ENCODE results near the gene ISCA1. TPM values are rescaled to one million over a fixed set of nuclear protein-coding genes. Genes with fewer than 3 reads are reported as not detected.

Gene ISCA1
- total and polyA plus RNA-seq, 3 donors from 2014 or later = 40.9 to 66.2 (median 48.3) TPM

- no peak overlapping the region for H3K27ac ChIP-seq
- no peak for DNase-seq
- no peaks in the 10 kb centered on the region for H3K27me3 ChIP-seq
- H3K4me1 ChIP-seq = no peaks in the 10 kb centered on the region
- intact Hi-C loops (cut with DNase I; ENCODE audit: low total_unique reads) = no loop called here
- no peak for TF ChIP-seq POLR2A (IDR thresholded peaks at IDR 0.05)
- TF ChIP-seq CTCF (IDR thresholded peaks at IDR 0.05) = no peak
- H3K36me3 ChIP-seq (ENCODE audit: low read depth, missing control alignments) = no peaks in the 10 kb centered on the region
- no peaks in the 10 kb centered on the region for H3K9me3 ChIP-seq
- H3K4me3 ChIP-seq = no peak overlapping the region
Observed at GRCh38 chr9:86250123-86250522, 32.2 kb downstream of the ISCA1 start.

GRCh38 chr9:86248746-86249145, 33.6 kb downstream of the ISCA1 start:
- WGBS, 2 donors = 90 to 92% methylated on average over 4 of the region's 4 CpGs
- Histone ChIP-seq H3K9me3 (no peaks in the 10 kb centered on the region), H3K27me3 (no peaks in the 10 kb centered on the region), H3K36me3 (ENCODE audit: low read depth, missing control alignments) (no peaks in the 10 kb centered on the region), H3K4me1 (no peaks in the 10 kb centered on the region), H3K4me3 (no peak overlapping the region), H3K27ac (no peak overlapping the region)
- no peak for TF ChIP-seq CTCF (IDR thresholded peaks at IDR 0.05)
- TF ChIP-seq POLR2A (IDR thresholded peaks at IDR 0.05) = no peak
- DNase-seq = no peak
- intact Hi-C loops (cut with DNase I; ENCODE audit: low total_unique reads) = no loop called here

DNA sequence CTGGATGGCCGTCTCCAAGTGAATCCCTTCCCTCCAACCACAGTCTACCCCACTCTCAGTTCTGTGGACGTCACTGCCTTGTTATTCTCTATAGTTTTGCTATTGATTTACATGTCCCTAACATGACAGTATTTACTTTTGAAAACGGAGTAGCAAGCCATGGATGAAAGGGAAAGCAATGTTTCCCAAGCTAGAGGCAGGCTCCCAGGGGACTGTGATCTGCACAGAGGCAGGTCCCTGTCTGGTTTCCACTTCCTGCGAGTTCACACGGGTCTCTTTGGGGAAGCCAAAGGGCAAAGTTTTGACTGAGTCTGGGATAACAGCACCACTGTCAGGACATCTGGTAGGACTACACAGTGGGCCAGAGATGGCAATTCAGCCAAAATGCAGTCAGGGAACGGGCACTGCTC, 35.6 kb downstream of the ISCA1 start:
- Histone ChIP-seq H3K4me1 (no peaks in the 10 kb centered on the region), H3K4me3 (no peak overlapping the region), H3K27me3 (no peaks in the 10 kb centered on the region), H3K27ac (no peak overlapping the region), H3K36me3 (ENCODE audit: low read depth, missing control alignments) (no peaks in the 10 kb centered on the region), H3K9me3 (no peaks in the 10 kb centered on the region)
- WGBS, 2 donors = 61 to 62% methylated on average over 6 of the region's 6 CpGs
- TF ChIP-seq POLR2A (IDR thresholded peaks at IDR 0.05) (no peak), CTCF (IDR thresholded peaks at IDR 0.05) (no peak)
- DNase-seq = no peak
- intact Hi-C loops (cut with DNase I; ENCODE audit: low total_unique reads) = no loop called here

DNA sequence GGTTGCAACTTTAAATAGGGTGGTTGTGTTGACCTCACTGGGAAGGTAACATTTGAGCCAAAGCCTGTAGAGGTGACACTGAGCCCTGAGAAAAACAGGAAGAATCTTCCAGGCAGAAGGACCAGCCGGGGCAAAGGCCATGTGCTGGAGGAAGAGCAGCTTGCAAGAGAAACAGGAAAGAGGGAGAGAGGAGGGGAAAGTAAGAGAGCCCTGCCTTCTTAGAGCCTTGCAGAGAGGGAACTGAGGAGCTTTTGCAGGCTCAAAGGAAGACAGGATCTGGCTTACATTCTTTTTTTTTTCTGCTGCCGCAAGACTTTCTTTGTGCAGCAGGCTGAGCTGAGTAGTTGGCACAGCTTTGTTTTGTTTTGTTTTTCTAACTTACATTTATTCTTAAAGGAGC, 40.3 kb downstream of the ISCA1 start:
- intact Hi-C loops (cut with DNase I; ENCODE audit: low total_unique reads) = no loop called here
- TF ChIP-seq POLR2A (IDR thresholded peaks at IDR 0.05) (no peak), CTCF (IDR thresholded peaks at IDR 0.05) (no peak)
- H3K4me3 ChIP-seq = no peak overlapping the region
- H3K9me3 ChIP-seq = no peaks in the 10 kb centered on the region
- 45 to 55% methylated on average over 2 of the region's 2 CpGs for WGBS, 2 donors
- no peaks in the 10 kb centered on the region for H3K27me3 ChIP-seq
- no peaks in the 10 kb centered on the region for H3K4me1 ChIP-seq
- no peak for DNase-seq
- H3K36me3 ChIP-seq (ENCODE audit: low read depth, missing control alignments) = no peaks in the 10 kb centered on the region
- H3K27ac ChIP-seq = no peak overlapping the region

DNA sequence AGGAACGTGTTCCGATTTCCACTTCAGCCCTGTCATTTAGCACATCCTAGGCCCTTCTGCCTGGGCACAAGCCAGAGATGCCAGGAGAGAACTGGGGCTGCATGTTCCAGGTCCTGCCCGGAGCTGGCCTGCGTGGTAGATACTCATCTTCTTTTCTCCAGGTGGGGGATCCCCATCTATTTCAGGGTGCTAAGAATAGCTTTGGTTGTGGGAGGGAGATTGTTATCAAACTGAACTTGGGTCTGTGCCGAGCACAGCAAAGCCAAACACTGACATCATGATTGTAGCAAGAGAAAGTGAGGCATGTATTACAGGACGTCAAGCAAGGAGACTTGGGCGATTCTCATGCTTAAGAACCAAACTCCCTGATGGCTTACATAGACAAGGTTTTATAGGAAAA, 41.1 kb downstream of the ISCA1 start:
- no peaks in the 10 kb centered on the region for H3K9me3 ChIP-seq
- TF ChIP-seq CTCF (IDR thresholded peaks at IDR 0.05) = no peak
- TF ChIP-seq POLR2A (IDR thresholded peaks at IDR 0.05) = no peak
- no peaks in the 10 kb centered on the region for H3K27me3 ChIP-seq
- intact Hi-C loops (cut with DNase I; ENCODE audit: low total_unique reads) = no loop called here
- DNase-seq = no peak
- no peak overlapping the region for H3K27ac ChIP-seq
- H3K4me3 ChIP-seq = no peak overlapping the region
- H3K36me3 ChIP-seq (ENCODE audit: low read depth, missing control alignments) = no peaks in the 10 kb centered on the region
- H3K4me1 ChIP-seq = no peaks in the 10 kb centered on the region
- 69 to 76% methylated on average over 7 of the region's 7 CpGs for WGBS, 2 donors
